H1 (cell line): ENCODE measurements around the gene CDC42EP5. TPM values are rescaled to one million over a fixed set of nuclear protein-coding genes. Genes with fewer than 3 reads are reported as not detected.
A peak's percentile ranks its signal among the peaks of the same experiment; 100 is the strongest.

Experiments
- CTCF ChIA-PET: fragments of 300-600 bp; sonication (Branson Sonifier 250); formaldehyde crosslinking; loops from one replicate; lab custom pipeline; 2021; ENCODE audit not compliant: partially characterized antibody; lab: Charles Lee
- POLR2A ChIA-PET: fragments of 300-600 bp; sonication (Branson Sonifier 250); formaldehyde crosslinking; loops from one replicate; lab custom pipeline; 2021; ENCODE audit warnings: inconsistent platforms; ENCODE audit not compliant: partially characterized antibody; lab: Charles Lee
- DNase-seq, 2 experiments: peaks; one replicate each; pipeline versions ENCODE4 v3.0.0 to v3.0.0-alpha.2; 2010 to 2022; ENCODE audit warnings: low spot score in 2 of 2, low read depth in 1 of 2, mixed read lengths in 1 of 2
- FAIRE-seq: peaks from 2 replicates; lab custom pipeline; 2011; peaks lifted over from hg19 to GRCh38; lab: Jason Lieb, UNC
- H2AFZ ChIP-seq: 2 replicates; pipeline ENCODE4 v1.8.1; 2012; ENCODE audit warnings: low read length, inconsistent platforms
- H2AK5ac ChIP-seq: 2 replicates; pipeline ENCODE4 v1.6.1; 2013; ENCODE audit warnings: low read depth, low read length
- H2BK120ac ChIP-seq: replicated peaks from 2 replicates; pipeline ENCODE3; 2013; ENCODE audit warnings: low read depth, low read length, inconsistent platforms
- H2BK12ac ChIP-seq: 2 replicates; pipeline ENCODE4 v1.6.1; 2013; ENCODE audit warnings: low read depth, low read length
- H2BK15ac ChIP-seq: 2 replicates; pipeline ENCODE4 v1.6.1; 2013; ENCODE audit warnings: low read length
- H2BK20ac ChIP-seq: 2 replicates; pipeline ENCODE4 v1.6.1; 2013; ENCODE audit warnings: low read length
- H2BK5ac ChIP-seq: 2 replicates; pipeline ENCODE4 v1.6.1; 2013; ENCODE audit warnings: low read depth, low read length
- H3K14ac ChIP-seq: 2 replicates; pipeline ENCODE4 v1.6.1; 2013; ENCODE audit warnings: inconsistent platforms; ENCODE audit not compliant: insufficient read length
- H3K18ac ChIP-seq: 2 replicates; pipeline ENCODE4 v1.6.1; 2013; ENCODE audit warnings: low read length; ENCODE audit errors: extremely low read depth
- H3K23ac ChIP-seq: 2 replicates; pipeline ENCODE4 v1.6.1; 2013; ENCODE audit warnings: inconsistent platforms; ENCODE audit not compliant: insufficient read length
- H3K23me2 ChIP-seq: 2 replicates; pipeline ENCODE4 v1.6.1; 2013; ENCODE audit warnings: low read depth, low read length
- H3K27ac ChIP-seq: 2 replicates; pipeline ENCODE4 v1.6.1; 2011; ENCODE audit warnings: low read depth, low read length, inconsistent platforms
- H3K27me3 ChIP-seq, 4 experiments: replicated peaks in 1 of 4; 1 replicate in 1 of 4; 2 replicates in 3 of 4; pipeline versions ENCODE4 v1.6.1 to v1.8.1; 2011 to 2013; ENCODE audit warnings: low read length in 3 of 4, mild to moderate bottlenecking in 3 of 4, inconsistent platforms in 2 of 4, mixed read lengths in 2 of 4, moderate library complexity in 1 of 4; ENCODE audit not compliant: control insufficient read depth in 3 of 4, insufficient read depth in 3 of 4; ENCODE audit errors: extremely low read depth in 1 of 4
- H3K36me3 ChIP-seq, 4 experiments: 2 replicates each; pipeline versions ENCODE4 v1.6.1 to v1.8.1; 2011 to 2013; ENCODE audit warnings: mild to moderate bottlenecking in 4 of 4, low read length in 3 of 4, moderate library complexity in 2 of 4, control low read depth in 1 of 4, inconsistent platforms in 1 of 4; ENCODE audit not compliant: insufficient read depth in 4 of 4, control insufficient read depth in 2 of 4
- H3K4ac ChIP-seq: replicated peaks from 2 replicates; pipeline ENCODE3; 2013; ENCODE audit warnings: low read length, low read depth, mixed read lengths, inconsistent platforms; ENCODE audit not compliant: insufficient read length
- H3K4me1 ChIP-seq, 4 experiments: replicated peaks in 1 of 4; 1 replicate in 1 of 4; 2 replicates in 3 of 4; pipeline versions ENCODE4 v1.6.1 to v1.8.1; 2011 to 2013; ENCODE audit warnings: low read length in 3 of 4, inconsistent platforms in 2 of 4, mixed read lengths in 1 of 4; ENCODE audit not compliant: insufficient read depth in 4 of 4, control insufficient read depth in 3 of 4
- H3K4me2 ChIP-seq, 2 experiments: 2 replicates each; pipeline versions ENCODE4 v1.6.1 to v1.8.1; 2011 to 2013; ENCODE audit warnings: low read depth in 2 of 2, low read length in 2 of 2, control low read depth in 1 of 2, inconsistent platforms in 1 of 2, mild to moderate bottlenecking in 1 of 2; ENCODE audit not compliant: insufficient read depth in 1 of 2
- H3K4me3 ChIP-seq, 4 experiments: fragments of 200-600, 300-600 bp in 1 of 4; sonication (generic), shearing (Covaris generic), sonication (Bioruptor Twin) in 1 of 4; 2 replicates each; pipeline versions ENCODE4 v1.5.1 to v1.8.1; 2011 to 2016; ENCODE audit warnings: low read length in 4 of 4, low read depth in 3 of 4, control low read depth in 2 of 4, inconsistent platforms in 2 of 4, mild to moderate bottlenecking in 2 of 4, mixed read lengths in 1 of 4, moderate library complexity in 1 of 4; ENCODE audit not compliant: insufficient read depth in 2 of 4; ENCODE audit errors: extremely low read depth in 1 of 4
- H3K56ac ChIP-seq: replicated peaks from 2 replicates; pipeline ENCODE3; 2013; ENCODE audit warnings: low read depth, mild to moderate bottlenecking, mixed read lengths, low read length, inconsistent platforms; ENCODE audit not compliant: insufficient read length
- H3K79me1 ChIP-seq: 2 replicates; pipeline ENCODE4 v1.6.1; 2013; ENCODE audit warnings: low read depth, low read length, control low read depth
- H3K79me2 ChIP-seq, 2 experiments: 2 replicates each; pipeline versions ENCODE4 v1.6.1 to v1.8.1; 2012 to 2013; ENCODE audit warnings: low read length in 2 of 2, mild to moderate bottlenecking in 2 of 2, inconsistent platforms in 1 of 2; ENCODE audit not compliant: insufficient read depth in 2 of 2, control insufficient read depth in 1 of 2
- H3K9ac ChIP-seq, 4 experiments: replicated peaks in 1 of 4; 1 replicate in 1 of 4; 2 replicates in 3 of 4; pipeline versions ENCODE4 v1.6.1 to v1.8.1; 2011 to 2013; ENCODE audit warnings: low read depth in 3 of 4, low read length in 3 of 4, control low read depth in 2 of 4, mild to moderate bottlenecking in 2 of 4, moderate library complexity in 2 of 4, inconsistent platforms in 1 of 4; ENCODE audit errors: extremely low read depth in 1 of 4
- H3K9me3 ChIP-seq, 2 experiments: 2 replicates each; pipeline versions ENCODE4 v1.6.1 to v1.8.1; 2012 to 2013; ENCODE audit warnings: mild to moderate bottlenecking in 2 of 2, moderate library complexity in 2 of 2, control low read depth in 1 of 2, inconsistent platforms in 1 of 2, low read depth in 1 of 2, low read length in 1 of 2, mixed read lengths in 1 of 2; ENCODE audit not compliant: insufficient read depth in 2 of 2
- H4K20me1 ChIP-seq, 2 experiments: replicated peaks in 1 of 2; 2 replicates each; pipeline versions ENCODE3 to v1.8.1; 2011 to 2013; ENCODE audit warnings: inconsistent platforms in 2 of 2, low read length in 2 of 2, mild to moderate bottlenecking in 1 of 2; ENCODE audit not compliant: insufficient read depth in 2 of 2, control insufficient read depth in 1 of 2
- H4K5ac ChIP-seq: 2 replicates; pipeline ENCODE4 v1.6.1; 2013; ENCODE audit warnings: low read length, low read depth, mixed read lengths, inconsistent platforms; ENCODE audit not compliant: insufficient read length
- H4K8ac ChIP-seq: 2 replicates; pipeline ENCODE4 v1.8.0; 2013; ENCODE audit warnings: mild to moderate bottlenecking, moderate library complexity, low read length, inconsistent platforms; ENCODE audit not compliant: insufficient read depth; ENCODE audit errors: extremely low read depth
- H4K91ac ChIP-seq: replicated peaks from 2 replicates; pipeline ENCODE3; 2013; ENCODE audit warnings: low read length, mixed read lengths, inconsistent platforms; ENCODE audit not compliant: insufficient read length
- CEBPB ChIP-seq: IDR thresholded peaks from 2 replicates; pipeline ENCODE4 v1.6.1; 2012; ENCODE audit warnings: low read depth, low read length
- GABPA ChIP-seq: IDR thresholded peaks from 2 replicates; pipeline ENCODE4 v1.6.1; 2011; ENCODE audit warnings: mild to moderate bottlenecking, low read length, moderate library complexity, borderline replicate concordance; ENCODE audit not compliant: insufficient read depth
- JUND ChIP-seq: IDR thresholded peaks from 2 replicates; pipeline ENCODE4 v1.6.1; 2011; ENCODE audit warnings: mild to moderate bottlenecking, improper control_type of control experiment, low read length
- NRF1 ChIP-seq: IDR thresholded peaks from 2 replicates; pipeline ENCODE4 v1.6.1; 2011; ENCODE audit warnings: mild to moderate bottlenecking, low read depth, low read length, improper control_type of control experiment
- POLR2AphosphoS5 ChIP-seq: IDR thresholded peaks from 2 replicates; pipeline ENCODE4 v1.6.1; 2011; ENCODE audit warnings: low read depth, low read length
- RXRA ChIP-seq: IDR thresholded peaks from 2 replicates; pipeline ENCODE4 v1.6.1; 2011; ENCODE audit warnings: low read depth, mild to moderate bottlenecking, low read length, moderate library complexity; ENCODE audit not compliant: insufficient read depth
- TEAD4 ChIP-seq: IDR thresholded peaks from 2 replicates; pipeline ENCODE4 v1.6.1; 2012; ENCODE audit warnings: low read depth, low read length, inconsistent platforms, mixed read lengths
- USF2 ChIP-seq: IDR thresholded peaks from 2 replicates; pipeline ENCODE4 v1.6.1; 2011; ENCODE audit warnings: low read length, improper control_type of control experiment
- WGBS, 2 experiments: shearing (Covaris generic) in 1 of 2; methylation state at CpG; one replicate each; pipeline versions ENCODE4 v1.1.6 to v1.1.7; 2013 to 2015; ENCODE audit warnings: low lambda C conversion rate in 2 of 2, mixed read lengths in 2 of 2, inconsistent platforms in 1 of 2, low coverage in 1 of 2, missing lambda C conversion rate in 1 of 2; ENCODE audit not compliant: insufficient replicate concordance in 2 of 2, insufficient coverage in 1 of 2, insufficient read length in 1 of 2; ENCODE audit errors: extremely low coverage in 1 of 2, missing lambda C conversion rate in 1 of 2; 5-methylcytosine and 5-hydroxymethylcytosine counted together
- polyA plus RNA-seq, 7 experiments: library from polyadenylated mRNA; depleted of rRNA in 3 of 7; stranded (reverse) in 5 of 7; unstranded in 2 of 7; fragments of >200 nt in 5 of 7; fragments of 200-250 nt in 2 of 7; gene quantifications; 1 replicate in 5 of 7; 2 replicates in 1 of 7; 4 replicates in 1 of 7; pipeline versions ENCODE4 v1.2.1 to v1.2.3, GENCODE V29; 2011 to 2013; ENCODE audit warnings: missing spikeins in 2 of 7, mixed read lengths in 2 of 7
- total RNA-seq: library from RNA; stranded (reverse); fragmentation: NEBNext Ultra II Directional; extraction: Animal tissue kit (Norgen Biotek cat#: 25700); gene quantifications from 2 replicates; pipeline ENCODE4 v1.2.1, GENCODE V29; 2021

Gene CDC42EP5
- total and polyA plus RNA-seq, 2 of the 8 experiments (the other 6 are each of a cell fraction or from before 2014, with no cell fraction given) = 1.8 to 2.1 TPM

- DNase-seq = no peak
- no peak overlapping the region for H3K27ac ChIP-seq
- no peak for TF ChIP-seq NRF1
- TF ChIP-seq USF2 = no peak
- no peak for TF ChIP-seq RXRA
- TF ChIP-seq JUND = no peak
- TF ChIP-seq TEAD4 = no peak
- no peak for TF ChIP-seq CEBPB
- TF ChIP-seq POLR2AphosphoS5 = no peak
- TF ChIP-seq GABPA = no peak
These were observed 46.7 kb downstream of the CDC42EP5 start for GRCh38 chr19:54426291-54426931.

More at GRCh38 chr19:54426291-54426931, 46.7 kb downstream of the CDC42EP5 start:
- no peak overlapping the region for H2BK120ac ChIP-seq
- peaks cover 2 to 16% (median 3%) of the 10 kb centered on the region in 4 experiments; a peak in 7 of 8 replicates for H3K36me3 ChIP-seq
- H2BK12ac ChIP-seq = no peak overlapping the region
- H2BK15ac ChIP-seq = no peak overlapping the region
- ChIA-PET POLR2A (interaction anchor here (1.9 kb wide), 1 partner anchor 12 kb away, joined by 5 read pairs; no protein-coding TSS in a partner anchor), CTCF (interaction anchor here (0.9 to 7.2 kb wide), 6 partner anchors 11 to 35 kb away, joined by 3 to 42 read pairs (median 18); partner anchors contain the start of gene TTYH1)
- no peak overlapping the region for H3K23ac ChIP-seq
- no peak overlapping the region for H3K4me3 ChIP-seq
- H4K8ac ChIP-seq = peak overlapping the region; percentile 63; the same call in 1 of the 2 replicates
- H3K4me1 ChIP-seq = peaks cover 5 to 29% (median 13%) of the 10 kb centered on the region in 4 experiments
- no peak for FAIRE-seq
- H3K4me2 ChIP-seq = no peak overlapping the region
- H2BK5ac ChIP-seq = no peak overlapping the region
- H2AK5ac ChIP-seq = no peak overlapping the region
- peaks cover 2% of the 10 kb centered on the region; the same call in 1 of the 2 replicates for H3K79me1 ChIP-seq
- no peak overlapping the region for H3K4ac ChIP-seq
- peaks cover 2% of the 10 kb centered on the region for H3K23me2 ChIP-seq
- H3K14ac ChIP-seq = no peak overlapping the region
- H2BK20ac ChIP-seq = no peak overlapping the region
- H4K20me1 ChIP-seq = peaks cover 7% of the 10 kb centered on the region in 2 experiments
- no peaks in the 10 kb centered on the region for H3K9me3 ChIP-seq
- no peaks in the 10 kb centered on the region for H3K79me2 ChIP-seq
- no peak overlapping the region for H2AFZ ChIP-seq
- no peak overlapping the region for H3K9ac ChIP-seq
- no peak overlapping the region for H4K91ac ChIP-seq
- H3K18ac ChIP-seq = no peak overlapping the region
- no peak overlapping the region for H4K5ac ChIP-seq
- WGBS, 2 experiments = 85% methylated on average over 15 of the region's 17 CpGs; no CpG with 5 or more reads in 1 of the 2 experiments
- H3K27me3 ChIP-seq = peaks cover 0 to 3% (median 1%) of the 10 kb centered on the region in 4 experiments; a peak in 2 of 7 replicates
- no peak overlapping the region for H3K56ac ChIP-seq
